GM20000 (cell line): Measurements from ENCODE around the gene ANKFN1.

Experiments
- DNase-seq: peaks from one replicate; pipeline ENCODE4 v3.0.0; 2012; ENCODE audit warnings: low spot score
- CTCF ChIP-seq: IDR thresholded peaks from 2 replicates; pipeline ENCODE4 v1.5.1; 2012; ENCODE audit warnings: mild to moderate bottlenecking, control low read depth; ENCODE audit errors: extremely low read depth, missing control alignments

ANKFN1 gene

GRCh38 chr17:56514899-56515298 lies 361.6 kb downstream of the ANKFN1 start:
- DNase-seq, result no peak
- TF ChIP-seq CTCF, result no peak

- DNase-seq, result no peak
- no peak for TF ChIP-seq CTCF
Measured at GRCh38 chr17:56521414-56522141, 368.3 kb downstream of the ANKFN1 start.

GRCh38 chr17:56523042-56523441 lies 369.8 kb downstream of the ANKFN1 start:
- no peak for TF ChIP-seq CTCF

GRCh38 chr17:56528696-56529095 lies 375.4 kb downstream of the ANKFN1 start:
- DNase-seq, result no peak
- TF ChIP-seq CTCF, result no peak

More at GRCh38 chr17:56523042-56523441, 369.8 kb downstream of the ANKFN1 start:
- no peak for DNase-seq

DNA sequence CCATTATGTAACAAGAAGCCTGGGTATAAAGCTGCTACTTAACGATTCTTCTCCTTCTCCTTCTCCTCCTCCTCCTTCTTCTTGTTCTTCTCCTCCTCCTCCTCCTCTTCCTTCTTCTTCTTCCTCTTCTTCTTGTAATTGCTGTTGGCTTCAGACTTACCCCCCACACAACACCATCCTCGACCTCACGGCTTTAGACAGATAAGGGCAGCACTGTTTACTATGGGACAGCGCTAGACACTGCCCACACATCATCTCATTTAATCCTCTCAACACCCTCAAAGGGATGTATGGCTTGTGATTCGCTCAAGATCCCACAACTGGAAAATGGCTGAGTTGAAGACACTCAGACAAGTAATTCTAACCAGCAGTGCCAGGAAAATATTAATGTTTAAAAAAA lies 379.7 kb downstream of the ANKFN1 start:
- DNase-seq, result no peak
- TF ChIP-seq CTCF, result no peak

- TF ChIP-seq CTCF, result no peak
- no peak for DNase-seq
Measured at GRCh38 chr17:56536766-56537165, 383.5 kb downstream of the ANKFN1 start.

- TF ChIP-seq CTCF, result no peak
- no peak for DNase-seq
Measured at GRCh38 chr17:56540836-56541235, 387.6 kb downstream of the ANKFN1 start.
